K562 (cell line): ENCODE results near the gene NHLRC2. TPM values are rescaled to one million over a fixed set of nuclear protein-coding genes. Genes with fewer than 3 reads are reported as not detected.

ENCODE experiments used
- CBX2 ChIP-seq: fragments of 200-600 bp; sonication (generic); IDR thresholded peaks from one replicate; pipeline ENCODE4 v1.6.1; 2012; ENCODE audit warnings: mild to moderate bottlenecking, low read length, inconsistent platforms; ENCODE audit not compliant: insufficient read depth, poor library complexity, severe bottlenecking
- PML ChIP-seq: IDR thresholded peaks from 2 replicates; pipeline ENCODE4 v1.6.1; 2012; ENCODE audit warnings: low read length, inconsistent platforms
- REST ChIP-seq, 2 experiments: fragments of 450-650 bp; formaldehyde crosslinking in 1 of 2; IDR thresholded peaks; 2 replicates each; pipeline versions ENCODE4 v1.4.0 to v1.6.1; 2014 to 2020; ENCODE audit warnings: mild to moderate bottlenecking in 2 of 2, borderline replicate concordance in 1 of 2, low read depth in 1 of 2
- SIN3A ChIP-seq, 2 experiments: fragments of 150-350 bp in 1 of 2; IDR thresholded peaks; 2 replicates each; pipeline ENCODE4 v1.6.1; 2011 to 2016; ENCODE audit warnings: borderline replicate concordance in 2 of 2, low read depth in 2 of 2, low read length in 2 of 2, mild to moderate bottlenecking in 2 of 2, moderate library complexity in 2 of 2; ENCODE audit not compliant: control insufficient read depth in 1 of 2
- ZNF436 ChIP-seq: fragments of 250-450, 450-650 bp; sonication (Bioruptor Pico); formaldehyde crosslinking; IDR thresholded peaks from 2 replicates; pipeline ENCODE4 v1.7.0; 2020; ENCODE audit warnings: mild to moderate bottlenecking
- polyA plus RNA-seq, 8 experiments: library from polyadenylated mRNA; depleted of rRNA in 4 of 8; stranded (reverse) in 5 of 8; unstranded in 3 of 8; fragments of >200 nt; fragmentation: Nextera tagmentation in 2 of 8; fragmentation: Illumina TruSeq in 1 of 8; extraction: Ambion mirVana in 2 of 8; extraction: Trizol in 1 of 8; gene quantifications; 2 replicates each; pipeline versions ENCODE4 v1.2.1 to v1.2.3, GENCODE V29; 2011 to 2014; ENCODE audit warnings: inconsistent platforms in 1 of 8, missing spikeins in 1 of 8
- total RNA-seq, 7 experiments: library from RNA; depleted of rRNA in 6 of 7; stranded (reverse); fragments of >200 nt in 6 of 7; fragmentation: Illumina TruSeq in 2 of 7; extraction: Trizol in 2 of 7; gene quantifications; 2 replicates each; pipeline versions ENCODE4 v1.2.1 to v1.2.3, GENCODE V29; 2011 to 2021; ENCODE audit warnings: low replicate concordance in 1 of 7
- TF ChIP-seq, protein P1 (sequence below), 2 experiments: fragments of 450-650 bp in 1 of 2; sonication (generic) in 1 of 2; formaldehyde crosslinking in 1 of 2; IDR thresholded peaks; 2 replicates each; pipeline versions ENCODE4 v1.7.1 to v1.9.0; 2016 to 2022; ENCODE audit warnings: inconsistent platforms in 1 of 2, mild to moderate bottlenecking in 1 of 2, missing genetic modification reagents in 1 of 2

Gene NHLRC2
- total and polyA plus RNA-seq, 9 of the 15 experiments (the other 6 are each of a cell fraction or from before 2014, with no cell fraction given): 1.5 to 22.4 (median 10.3) TPM

GRCh38 chr10:113849140-113849803 is 5.2 kb upstream of the NHLRC2 start (continued):
- TF ChIP-seq, protein P1, sequence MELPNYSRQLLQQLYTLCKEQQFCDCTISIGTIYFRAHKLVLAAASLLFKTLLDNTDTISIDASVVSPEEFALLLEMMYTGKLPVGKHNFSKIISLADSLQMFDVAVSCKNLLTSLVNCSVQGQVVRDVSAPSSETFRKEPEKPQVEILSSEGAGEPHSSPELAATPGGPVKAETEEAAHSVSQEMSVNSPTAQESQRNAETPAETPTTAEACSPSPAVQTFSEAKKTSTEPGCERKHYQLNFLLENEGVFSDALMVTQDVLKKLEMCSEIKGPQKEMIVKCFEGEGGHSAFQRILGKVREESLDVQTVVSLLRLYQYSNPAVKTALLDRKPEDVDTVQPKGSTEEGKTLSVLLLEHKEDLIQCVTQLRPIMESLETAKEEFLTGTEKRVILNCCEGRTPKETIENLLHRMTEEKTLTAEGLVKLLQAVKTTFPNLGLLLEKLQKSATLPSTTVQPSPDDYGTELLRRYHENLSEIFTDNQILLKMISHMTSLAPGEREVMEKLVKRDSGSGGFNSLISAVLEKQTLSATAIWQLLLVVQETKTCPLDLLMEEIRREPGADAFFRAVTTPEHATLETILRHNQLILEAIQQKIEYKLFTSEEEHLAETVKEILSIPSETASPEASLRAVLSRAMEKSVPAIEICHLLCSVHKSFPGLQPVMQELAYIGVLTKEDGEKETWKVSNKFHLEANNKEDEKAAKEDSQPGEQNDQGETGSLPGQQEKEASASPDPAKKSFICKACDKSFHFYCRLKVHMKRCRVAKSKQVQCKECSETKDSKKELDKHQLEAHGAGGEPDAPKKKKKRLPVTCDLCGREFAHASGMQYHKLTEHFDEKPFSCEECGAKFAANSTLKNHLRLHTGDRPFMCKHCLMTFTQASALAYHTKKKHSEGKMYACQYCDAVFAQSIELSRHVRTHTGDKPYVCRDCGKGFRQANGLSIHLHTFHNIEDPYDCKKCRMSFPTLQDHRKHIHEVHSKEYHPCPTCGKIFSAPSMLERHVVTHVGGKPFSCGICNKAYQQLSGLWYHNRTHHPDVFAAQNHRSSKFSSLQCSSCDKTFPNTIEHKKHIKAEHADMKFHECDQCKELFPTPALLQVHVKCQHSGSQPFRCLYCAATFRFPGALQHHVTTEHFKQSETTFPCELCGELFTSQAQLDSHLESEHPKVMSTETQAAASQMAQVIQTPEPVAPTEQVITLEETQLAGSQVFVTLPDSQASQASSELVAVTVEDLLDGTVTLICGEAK (IDR thresholded peaks at IDR 0.05): no peak
- TF ChIP-seq, protein P1 (CRISPR knock-in tag; IDR thresholded peaks at IDR 0.05): no peak
- no peak for TF ChIP-seq PML
- TF ChIP-seq CBX2: no peak
- no peak for TF ChIP-seq ZNF436 (CRISPR knock-in tag)
- TF ChIP-seq SIN3A (IDR thresholded peaks at IDR 0.05; ENCODE audit: borderline replicate concordance in 2 of 2, control insufficient read depth in 1 of 2, low read depth in 2 of 2, low read length in 2 of 2): no peak
- no peak for TF ChIP-seq REST (IDR thresholded peaks at IDR 0.05; ENCODE audit: borderline replicate concordance)
- no peak for TF ChIP-seq REST (CRISPR knock-in tag; IDR thresholded peaks at IDR 0.05; ENCODE audit: low read depth)
- TF ChIP-seq, all 486 proteins: peak for 2
